PC-9 (cell line): ENCODE measurements around the gene PYCR2. TPM values are rescaled to one million over a fixed set of nuclear protein-coding genes. Genes with fewer than 3 reads are reported as not detected.

Experiments
- BruUV-seq: library from RNA; stranded (reverse); fragments of 400-500 nt; replicated peaks from 2 replicates; lab custom pipeline; 2021; lab: Mats Ljungman, UMichigan
- CTCF ChIA-PET: fragments of 300-600 bp; sonication (Branson Sonifier 250); formaldehyde crosslinking; loops from one replicate; lab custom pipeline; 2022; ENCODE audit warnings: antibody characterized with exemption; lab: Charles Lee
- POLR2A ChIA-PET: fragments of 300-600 bp; sonication (Branson Sonifier 250); formaldehyde crosslinking; loops from one replicate; lab custom pipeline; 2022; ENCODE audit warnings: antibody characterized with exemption; ENCODE audit not compliant: unreplicated experiment; lab: Charles Lee
- DNase-seq, 2 experiments: peaks; one replicate each; pipeline versions ENCODE4 v3.0.0 to v3.0.0-alpha.2; 2015 to 2022; ENCODE audit warnings: mixed read lengths in 1 of 2
- H2AFZ ChIP-seq: fragments of 200-600 bp; sonication (generic); 2 replicates; pipeline ENCODE4 v1.8.1; 2017; ENCODE audit warnings: antibody characterized with exemption
- H3F3A ChIP-seq: fragments of 200-600 bp; sonication (generic); 2 replicates; pipeline ENCODE4 v1.8.1; 2017; ENCODE audit warnings: antibody characterized with exemption, mild to moderate bottlenecking, low read depth; ENCODE audit not compliant: insufficient read depth
- H3K27ac ChIP-seq: fragments of 200-600 bp; sonication (generic); 2 replicates; pipeline ENCODE4 v1.6.1; 2016; ENCODE audit warnings: mixed run types
- H3K27me3 ChIP-seq: fragments of 200-600 bp; sonication (generic); 2 replicates; pipeline ENCODE4 v1.6.1; 2016; ENCODE audit warnings: low read depth, mixed run types; ENCODE audit not compliant: insufficient read depth
- H3K36me3 ChIP-seq: fragments of 200-600 bp; sonication (generic); 2 replicates; pipeline ENCODE4 v1.6.1; 2016; ENCODE audit warnings: low read depth, mixed run types
- H3K4me1 ChIP-seq: fragments of 200-600 bp; sonication (generic); replicated peaks from 2 replicates; pipeline ENCODE4 v1.6.1; 2016; ENCODE audit warnings: mixed run types; ENCODE audit not compliant: insufficient read depth
- H3K4me2 ChIP-seq: fragments of 200-600 bp; sonication (generic); 2 replicates; pipeline ENCODE4 v1.6.1; 2017; ENCODE audit warnings: mixed run types
- H3K4me3 ChIP-seq: fragments of 200-600 bp; sonication (generic); 2 replicates; pipeline ENCODE4 v1.6.1; 2016; ENCODE audit warnings: mixed run types
- H3K79me2 ChIP-seq: fragments of 200-600 bp; sonication (generic); 2 replicates; pipeline ENCODE4 v1.6.1; 2017; ENCODE audit warnings: low read depth, mixed run types
- H3K9me2 ChIP-seq: fragments of 200-600 bp; sonication (generic); 2 replicates; pipeline ENCODE4 v1.8.1; 2017; ENCODE audit warnings: mild to moderate bottlenecking; ENCODE audit not compliant: insufficient read depth
- H3K9me3 ChIP-seq: fragments of 200-600 bp; sonication (generic); 2 replicates; pipeline ENCODE4 v1.8.1; 2016; ENCODE audit warnings: low read depth; ENCODE audit not compliant: insufficient read depth
- H4K20me1 ChIP-seq: fragments of 200-600 bp; sonication (generic); 2 replicates; pipeline ENCODE4 v1.8.1; 2017; ENCODE audit not compliant: insufficient read depth
- CTCF ChIP-seq: fragments of 200-600 bp; sonication (generic); conservative IDR thresholded peaks from 2 replicates; pipeline ENCODE4 v1.6.1; 2017; ENCODE audit warnings: mixed run types, antibody characterized with exemption, mild to moderate bottlenecking, moderate library complexity
- EZH2 ChIP-seq: fragments of 200-600 bp; sonication (generic); IDR thresholded peaks from 2 replicates; pipeline ENCODE4 v1.8.0; 2017; ENCODE audit warnings: antibody characterized with exemption, low read depth
- intact Hi-C: fragments of 100-400 bp; cut with micrococcal nuclease; formaldehyde crosslinking; loops from one replicate; pipeline ENCODE4 v1.10.0; 2022; ENCODE audit not compliant: unreplicated experiment
- total RNA-seq: library from RNA; stranded (reverse); gene quantifications from 2 replicates; pipeline ENCODE4 v1.2.3, GENCODE V29; 2021

The PYCR2 gene
- total RNA-seq, 1 experiment from 2014 or later, result 100 TPM

GRCh38 chr1:225875044-225875815 is 48.8 kb downstream of the PYCR2 start:
- peak; percentile 92 to 96 for DNase-seq
- CTCF ChIA-PET, result interaction anchor here (0.5 to 0.6 kb wide), 4 partner anchors 14 to 98 kb away, joined by 3 to 4 read pairs (median 3); partner anchors contain the start of genes LEFTY1 and PYCR2
- Histone ChIP-seq H3K4me3 (peak overlapping the region; percentile 30; the same call in 1 of the 2 replicates), H3K9me2 (no peaks in the 10 kb centered on the region), H3K27me3 (no peaks in the 10 kb centered on the region), H3K9me3 (no peaks in the 10 kb centered on the region), H3K27ac (peak overlapping the region; percentile 91), H4K20me1 (0 out of 2 replicates have a peak, but pooled peaks cover 4% of the 10 kb centered on the region), H3K79me2 (peaks cover 50% of the 10 kb centered on the region), H2AFZ (peak overlapping the region; percentile 56; the same call in 1 of the 2 replicates), H3F3A (peaks cover 73% of the 10 kb centered on the region), H3K4me1 (peaks cover 91% of the 10 kb centered on the region), H3K4me2 (peak overlapping the region; percentile 88), H3K36me3 (peaks cover 13% of the 10 kb centered on the region; the same call in 1 of the 2 replicates)
- no peak for TF ChIP-seq EZH2
- TF ChIP-seq CTCF, result no peak
- BruUV-seq, result TSS peak; percentile 97
- POLR2A ChIA-PET, result interaction anchor here (0.5 to 0.6 kb wide), 3 partner anchors 187 to 1439 kb away, joined by 3 to 7 read pairs (median 4); partner anchors contain the start of gene H3-3A
- intact Hi-C loops, result loop anchor here (1.0 to 5.0 kb wide), 3 partner anchors 47 to 218 kb away; partner anchors contain the start of gene EPHX1

GRCh38 chr1:225874431-225874830 is 49.6 kb downstream of the PYCR2 start:
- H2AFZ ChIP-seq, result no peak overlapping the region
- no peaks in the 10 kb centered on the region for H4K20me1 ChIP-seq
- peak overlapping the region; percentile 88 for H3K4me2 ChIP-seq
- H3F3A ChIP-seq, result peaks cover 72% of the 10 kb centered on the region
- peaks cover 86% of the 10 kb centered on the region for H3K4me1 ChIP-seq
- H3K9me3 ChIP-seq, result no peaks in the 10 kb centered on the region
- H3K79me2 ChIP-seq, result peaks cover 42% of the 10 kb centered on the region
- ChIA-PET CTCF (no interaction called here), POLR2A (interaction anchor here (0.6 kb wide), 1 partner anchor 188 kb away, joined by 4 read pairs; the partner anchor contains the start of gene H3-3A)
- DNase-seq, result no peak
- BruUV-seq, result no TSS peak
- intact Hi-C loops, result loop anchor here (2.0 kb wide), 1 partner anchor 64 kb away; the partner anchor contains the start of gene EPHX1
- H3K27me3 ChIP-seq, result no peaks in the 10 kb centered on the region
- no peaks in the 10 kb centered on the region for H3K9me2 ChIP-seq
- peaks cover 18% of the 10 kb centered on the region; the same call in 1 of the 2 replicates for H3K36me3 ChIP-seq
- peak overlapping the region; percentile 91 for H3K27ac ChIP-seq
- TF ChIP-seq CTCF (no peak), EZH2 (no peak)
- H3K4me3 ChIP-seq, result no peak overlapping the region; the same call in 1 of the 2 replicates

- H4K20me1 ChIP-seq, result no peaks in the 10 kb centered on the region
- no peak for DNase-seq
- ChIA-PET POLR2A (no interaction called here), CTCF (no interaction called here)
- H3K79me2 ChIP-seq, result peaks cover 31% of the 10 kb centered on the region
- peaks cover 22% of the 10 kb centered on the region for H3K36me3 ChIP-seq
- peaks cover 78% of the 10 kb centered on the region for H3K4me1 ChIP-seq
- no peak overlapping the region for H3K4me3 ChIP-seq
- no peaks in the 10 kb centered on the region for H3K9me2 ChIP-seq
- peaks cover 71% of the 10 kb centered on the region for H3F3A ChIP-seq
- no peak overlapping the region for H2AFZ ChIP-seq
- no peak overlapping the region for H3K4me2 ChIP-seq
- no peak for TF ChIP-seq EZH2
- no peak for TF ChIP-seq CTCF
- H3K9me3 ChIP-seq, result no peaks in the 10 kb centered on the region
- no TSS peak for BruUV-seq
- intact Hi-C loops, result no loop called here
- H3K27ac ChIP-seq, result no peak overlapping the region
- no peaks in the 10 kb centered on the region for H3K27me3 ChIP-seq
These were observed 50.7 kb downstream of the PYCR2 start for GRCh38 chr1:225873281-225873850.
